ENCODE measurements around the gene COX4I1. TPM values are rescaled to one million over a fixed set of nuclear protein-coding genes. Genes with fewer than 3 reads are reported as not detected.
A peak's percentile ranks its signal among the peaks of the same experiment; 100 is the strongest.

COX4I1 gene
- total RNA-seq, 1 donor from 2014 or later: 419 TPM

DNA sequence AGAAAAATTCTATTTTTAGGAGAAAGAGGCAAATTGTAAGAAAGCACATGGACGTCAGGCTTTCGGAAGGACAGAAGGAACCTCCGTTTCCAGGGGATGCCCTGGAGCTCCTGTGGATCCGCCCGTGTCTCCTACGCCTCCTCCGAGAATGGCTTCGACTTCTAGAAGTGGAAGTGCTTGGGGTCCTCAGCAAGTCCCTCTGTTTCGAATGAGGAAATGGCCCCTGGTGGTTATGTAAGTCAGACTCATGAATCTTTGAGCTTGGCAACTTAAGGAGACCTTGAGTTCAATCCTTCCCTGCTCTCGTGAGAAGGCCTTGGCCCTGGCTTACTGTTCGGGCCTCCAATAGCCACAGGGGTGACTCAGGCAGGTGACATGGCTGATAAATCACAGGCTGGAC lies 38.9 kb downstream of the COX4I1 start:
- DNase-seq (ENCODE audit: low spot score): no peak

DNA sequence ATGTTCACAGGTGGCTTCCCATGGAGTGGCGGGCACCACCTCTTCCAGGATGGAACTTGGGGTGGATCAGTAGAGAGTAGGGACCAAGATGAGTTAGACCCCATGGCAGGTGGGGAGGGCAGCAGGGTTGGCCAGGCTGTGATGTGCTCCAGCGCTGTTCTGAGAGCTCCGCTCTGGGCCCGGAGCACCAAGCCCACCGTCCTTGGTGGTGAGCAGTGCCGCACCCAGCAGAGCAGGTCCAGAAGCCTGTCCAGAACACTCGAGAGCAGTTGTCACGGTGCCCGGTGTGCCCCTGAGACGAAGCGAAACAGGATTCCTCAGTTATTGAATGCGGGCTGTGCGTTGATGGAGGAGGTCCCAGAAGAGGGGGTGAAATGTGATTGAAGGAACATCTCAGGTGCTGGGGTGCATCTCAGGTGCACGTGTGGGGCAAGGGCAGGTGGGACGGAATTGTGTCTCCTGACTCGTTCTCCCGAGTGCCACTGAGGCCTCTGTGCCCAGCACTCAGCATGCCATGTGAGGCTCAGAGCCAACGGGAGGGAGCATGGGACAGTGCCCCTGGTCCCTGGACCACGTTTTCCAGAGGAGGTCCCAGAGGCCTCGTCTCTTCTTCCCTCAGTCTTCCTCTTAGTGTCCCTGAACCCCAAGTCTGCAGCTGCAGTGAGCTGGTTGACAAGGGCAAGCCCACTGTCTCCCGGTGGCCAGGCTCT lies 39.5 kb downstream of the COX4I1 start:
- DNase-seq (ENCODE audit: low spot score): no peak

DNA sequence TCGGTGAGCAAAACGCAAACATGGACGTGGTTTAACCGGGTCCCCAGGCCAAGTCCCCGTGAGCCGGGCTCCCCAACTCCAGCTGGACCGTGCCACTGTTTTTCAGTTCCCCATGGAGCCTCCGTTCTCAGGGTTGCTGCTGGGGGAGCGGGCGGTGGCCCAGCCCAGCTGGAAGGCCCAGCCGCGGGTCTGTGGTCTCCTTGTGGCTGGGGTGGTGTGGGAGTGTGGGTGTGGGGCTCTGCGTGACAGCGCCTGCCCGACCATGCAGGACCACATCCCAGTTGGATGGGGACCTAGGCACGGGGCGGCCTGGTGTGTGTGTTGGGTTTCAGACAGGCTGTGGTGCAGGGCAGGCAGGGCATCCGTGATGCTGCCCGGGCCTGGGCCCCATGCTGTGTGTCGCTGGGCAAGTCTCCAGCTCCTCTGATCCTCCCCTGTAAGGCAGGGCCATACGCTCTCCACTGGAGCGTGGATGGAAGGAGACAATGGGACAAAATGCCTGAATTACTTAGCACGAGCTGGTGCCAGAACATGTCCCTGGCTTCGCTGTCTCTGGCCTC lies 40.3 kb downstream of the COX4I1 start:
- no peak for DNase-seq (ENCODE audit: low spot score)

DNA sequence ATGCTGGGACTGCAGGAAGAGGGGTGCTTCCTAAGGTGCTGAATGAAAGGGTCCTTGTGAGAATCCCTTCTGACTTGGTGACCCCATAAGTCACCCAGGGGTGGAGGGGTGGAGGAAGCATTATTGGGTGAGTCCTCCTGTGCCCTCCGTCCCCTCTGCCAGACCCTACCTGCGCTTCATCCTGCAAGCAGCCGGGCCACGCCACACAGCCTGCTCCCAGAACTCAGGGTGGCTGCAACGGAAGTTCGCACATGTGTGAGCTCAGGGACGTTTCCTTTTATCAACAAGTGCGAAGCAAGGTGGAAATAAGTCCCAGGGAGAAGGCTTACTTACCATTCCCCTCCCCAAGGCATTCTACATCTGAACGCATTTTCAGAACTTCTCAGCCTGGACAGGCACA lies 40.9 kb downstream of the COX4I1 start:
- no peak for DNase-seq (ENCODE audit: low spot score)

DNA sequence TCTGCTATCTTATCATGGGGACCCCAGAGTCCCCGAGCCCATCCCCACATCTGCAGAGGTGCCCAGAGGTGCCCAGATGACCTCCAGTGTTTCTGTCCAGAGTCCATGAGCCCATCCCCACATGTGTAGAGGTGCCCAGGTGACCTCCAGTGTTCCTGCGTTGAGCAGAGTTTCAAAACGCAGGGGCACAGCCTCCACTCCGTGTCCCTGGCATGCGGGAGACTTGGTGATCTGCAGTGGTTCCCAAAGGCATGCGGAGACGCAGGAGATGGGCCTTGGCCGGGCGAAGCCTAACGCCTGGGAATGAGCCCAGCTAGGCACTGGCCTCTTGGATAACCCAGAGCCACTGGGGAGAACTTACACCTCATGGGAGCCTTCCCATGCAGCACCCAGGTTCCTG lies 41.3 kb downstream of the COX4I1 start:
- DNase-seq (ENCODE audit: low spot score): peak; percentile 83

GRCh38 chr16:85842435-85842834 lies 42.9 kb downstream of the COX4I1 start:
- DNase-seq (ENCODE audit: low spot score): peak; percentile 76

DNA sequence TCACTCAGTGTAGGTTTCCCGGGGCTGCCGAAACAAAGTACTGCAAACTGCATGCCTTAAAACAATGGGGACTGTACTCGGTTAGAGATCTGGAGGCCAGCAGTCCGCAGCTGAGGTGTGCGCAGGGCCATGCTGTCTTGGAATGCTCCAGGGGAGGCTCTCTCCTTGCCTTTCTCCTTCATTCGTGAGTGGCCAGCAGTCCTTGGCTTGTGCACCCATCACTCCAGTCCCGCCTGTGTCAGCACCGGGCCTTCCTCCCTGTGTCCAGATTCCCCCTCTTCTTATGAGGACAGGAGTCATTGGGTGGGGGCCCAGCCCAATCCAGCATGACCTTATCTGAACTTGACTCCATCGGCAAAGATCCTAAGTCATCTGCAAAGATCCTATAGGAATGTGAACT lies 43.4 kb downstream of the COX4I1 start:
- peak; percentile 75 for DNase-seq (ENCODE audit: low spot score)

DNA sequence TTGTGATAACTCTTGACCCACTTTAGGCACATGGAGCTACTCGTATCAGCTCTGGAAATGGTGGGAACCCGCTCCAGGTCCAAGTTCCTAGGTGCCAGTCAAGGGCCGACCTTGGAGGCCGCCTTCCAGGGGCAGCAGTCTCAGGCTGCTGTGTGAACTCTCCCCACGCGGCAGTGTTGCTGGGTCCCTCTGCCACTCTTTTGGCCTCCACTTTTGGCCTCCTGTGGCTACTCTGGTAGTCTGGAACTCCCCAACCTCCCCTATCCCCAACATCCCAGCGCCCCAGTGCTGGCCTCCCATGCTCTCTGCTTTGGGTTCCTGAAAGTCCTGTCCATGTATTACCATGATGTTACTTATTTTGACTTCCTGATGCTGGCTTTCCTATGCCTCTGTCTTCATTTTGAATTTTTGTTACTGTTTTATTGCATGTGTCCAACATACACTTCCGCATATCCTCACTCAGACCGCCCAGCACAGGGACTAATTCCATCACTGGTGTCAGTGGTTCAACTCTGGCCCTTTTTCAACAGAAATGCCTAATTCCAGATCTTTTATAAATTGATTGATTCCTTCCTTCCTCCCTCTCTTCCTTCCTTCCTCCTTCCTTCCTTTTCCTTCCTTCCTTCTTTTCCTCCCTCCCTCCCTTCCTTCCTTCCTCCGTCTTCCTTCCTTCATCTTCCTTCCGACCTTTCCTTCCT lies 44.1 kb downstream of the COX4I1 start:
- DNase-seq (ENCODE audit: low spot score): peak; percentile 79

DNA sequence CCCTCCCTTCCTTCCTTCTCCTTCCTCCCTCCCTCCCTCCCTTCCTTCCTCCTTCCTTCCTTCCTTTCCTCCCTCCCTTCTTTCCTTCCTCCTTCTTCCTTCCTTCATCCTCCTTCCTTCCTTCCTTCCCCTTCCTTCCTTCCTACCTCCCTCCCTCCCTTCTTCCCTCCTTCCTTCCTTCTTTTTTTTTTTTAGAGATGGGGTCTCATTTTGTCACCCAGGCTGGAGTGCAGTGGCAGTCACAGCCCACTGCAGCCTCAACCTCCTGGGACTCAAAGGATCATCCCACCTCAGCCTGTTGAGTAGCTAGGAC lies 44.6 kb downstream of the COX4I1 start:
- no peak for DNase-seq (ENCODE audit: low spot score)

GRCh38 chr16:85844786-85845185 lies 45.3 kb downstream of the COX4I1 start:
- DNase-seq (ENCODE audit: low spot score): no peak

- DNase-seq (ENCODE audit: low spot score): peak; percentile 79
These were observed 45.8 kb downstream of the COX4I1 start for GRCh38 chr16:85845266-85845665.

DNA sequence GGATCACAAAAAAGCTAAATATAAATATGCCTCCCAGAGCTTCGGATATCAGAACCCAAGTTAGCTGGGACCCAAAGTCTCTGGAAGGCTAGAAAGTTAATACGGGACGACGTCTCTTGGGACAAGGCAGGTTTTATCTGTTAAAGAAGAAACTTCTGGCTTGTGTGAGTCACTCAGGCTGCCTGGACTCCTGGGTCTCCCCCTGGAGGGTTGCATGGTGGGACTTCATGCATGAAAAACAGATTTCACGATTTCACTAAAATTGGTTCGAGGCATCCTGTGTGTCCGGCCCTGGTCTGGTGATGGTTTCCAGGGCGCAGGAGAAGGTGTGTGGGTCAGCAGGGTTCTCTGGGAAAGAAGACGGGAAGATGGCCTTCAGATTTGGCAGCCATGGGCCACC lies 47.0 kb downstream of the COX4I1 start:
- DNase-seq (ENCODE audit: low spot score): peak; percentile 78

DNA sequence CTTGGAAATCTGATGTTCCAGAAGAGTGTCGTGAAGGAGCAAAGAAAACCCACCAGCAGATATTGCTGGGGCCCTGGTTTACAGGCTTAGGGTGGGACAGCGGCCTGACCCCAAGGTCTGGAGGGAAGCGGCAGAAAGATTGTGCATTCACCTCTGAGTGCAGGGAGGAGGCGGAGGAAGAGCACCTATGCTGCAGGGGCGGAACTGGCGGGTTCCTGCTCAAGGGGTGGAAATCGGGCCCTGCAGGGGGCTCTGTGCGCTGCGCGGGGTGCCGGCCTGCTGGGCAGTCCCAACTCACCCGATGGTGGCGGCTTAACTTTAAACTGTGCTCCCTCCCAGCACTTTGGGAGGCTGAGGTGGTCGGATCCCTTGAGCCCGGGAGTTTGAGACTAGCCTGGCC lies 47.5 kb downstream of the COX4I1 start:
- no peak for DNase-seq (ENCODE audit: low spot score)

DNA sequence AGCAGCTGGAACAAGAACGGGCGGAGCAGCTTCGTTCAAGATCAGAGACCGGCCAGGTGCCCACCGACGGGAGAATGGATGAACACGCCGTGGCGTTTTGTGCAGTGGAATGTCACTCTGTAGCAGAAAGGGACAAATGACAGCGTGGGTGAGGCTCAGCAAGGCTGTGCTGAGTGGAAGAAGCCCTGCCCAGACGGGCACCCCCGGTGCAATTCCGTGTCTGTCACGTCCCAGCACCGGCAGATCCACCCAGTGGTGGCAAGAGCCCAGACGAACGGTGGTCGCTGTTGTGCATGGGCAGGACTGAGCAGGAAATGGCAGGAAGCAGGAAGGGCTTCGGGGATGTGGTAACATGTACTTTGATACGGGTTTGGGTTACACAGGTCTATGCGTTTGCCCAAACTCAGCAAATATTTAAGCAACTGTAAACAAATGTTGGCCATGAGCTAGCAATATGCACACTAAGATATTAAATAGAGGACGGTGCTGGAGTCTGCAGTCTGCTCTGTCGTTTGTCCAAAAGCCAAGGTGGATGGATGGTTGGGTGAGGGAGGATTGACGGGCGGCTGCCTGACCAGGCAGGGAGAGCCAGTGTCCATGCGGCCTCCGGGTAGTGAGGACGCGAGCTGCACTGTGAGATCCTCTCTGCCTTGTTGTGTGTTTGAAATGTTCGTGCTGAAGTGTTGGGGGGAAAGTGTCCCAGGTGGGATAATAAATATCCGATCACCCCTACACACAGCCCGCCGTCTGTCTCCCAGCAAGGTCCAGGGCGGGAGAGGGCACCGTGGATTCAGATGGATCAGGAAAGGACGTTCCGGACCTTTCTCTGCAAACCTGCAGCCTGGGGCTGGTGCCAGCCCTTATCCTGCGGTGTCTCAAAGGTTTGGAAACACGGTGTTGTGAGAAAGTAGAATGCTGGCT lies 48.4 kb downstream of the COX4I1 start:
- no peak for DNase-seq (ENCODE audit: low spot score)

GRCh38 chr16:85848986-85849385 lies 49.5 kb downstream of the COX4I1 start:
- no peak for DNase-seq (ENCODE audit: low spot score)

DNA sequence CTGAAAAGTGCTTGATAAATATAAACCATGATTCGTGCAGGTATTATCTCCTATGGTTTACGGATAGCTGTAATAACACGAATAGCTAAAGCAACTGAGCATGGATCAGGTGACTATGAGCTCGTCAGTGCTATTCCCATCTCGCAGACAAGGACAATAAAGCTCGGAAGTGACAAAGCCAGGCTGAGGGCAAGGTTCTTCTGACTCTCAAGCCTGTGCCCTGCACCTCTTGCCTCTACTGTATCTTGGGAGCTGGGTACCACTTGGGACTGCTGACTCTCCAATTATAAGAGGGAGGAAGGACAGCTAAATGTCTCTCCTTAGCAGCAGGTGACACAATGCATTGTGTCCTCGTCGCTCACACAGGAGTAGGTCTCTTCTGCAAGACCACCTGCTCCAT lies 49.9 kb downstream of the COX4I1 start:
- DNase-seq (ENCODE audit: low spot score): no peak

GRCh38 chr16:85850344-85850880 lies 50.9 kb downstream of the COX4I1 start:
- no peak for DNase-seq (ENCODE audit: low spot score)

GRCh38 chr16:85851034-85851785 lies 51.7 kb downstream of the COX4I1 start:
- DNase-seq (ENCODE audit: low spot score): peak; percentile 55

DNA sequence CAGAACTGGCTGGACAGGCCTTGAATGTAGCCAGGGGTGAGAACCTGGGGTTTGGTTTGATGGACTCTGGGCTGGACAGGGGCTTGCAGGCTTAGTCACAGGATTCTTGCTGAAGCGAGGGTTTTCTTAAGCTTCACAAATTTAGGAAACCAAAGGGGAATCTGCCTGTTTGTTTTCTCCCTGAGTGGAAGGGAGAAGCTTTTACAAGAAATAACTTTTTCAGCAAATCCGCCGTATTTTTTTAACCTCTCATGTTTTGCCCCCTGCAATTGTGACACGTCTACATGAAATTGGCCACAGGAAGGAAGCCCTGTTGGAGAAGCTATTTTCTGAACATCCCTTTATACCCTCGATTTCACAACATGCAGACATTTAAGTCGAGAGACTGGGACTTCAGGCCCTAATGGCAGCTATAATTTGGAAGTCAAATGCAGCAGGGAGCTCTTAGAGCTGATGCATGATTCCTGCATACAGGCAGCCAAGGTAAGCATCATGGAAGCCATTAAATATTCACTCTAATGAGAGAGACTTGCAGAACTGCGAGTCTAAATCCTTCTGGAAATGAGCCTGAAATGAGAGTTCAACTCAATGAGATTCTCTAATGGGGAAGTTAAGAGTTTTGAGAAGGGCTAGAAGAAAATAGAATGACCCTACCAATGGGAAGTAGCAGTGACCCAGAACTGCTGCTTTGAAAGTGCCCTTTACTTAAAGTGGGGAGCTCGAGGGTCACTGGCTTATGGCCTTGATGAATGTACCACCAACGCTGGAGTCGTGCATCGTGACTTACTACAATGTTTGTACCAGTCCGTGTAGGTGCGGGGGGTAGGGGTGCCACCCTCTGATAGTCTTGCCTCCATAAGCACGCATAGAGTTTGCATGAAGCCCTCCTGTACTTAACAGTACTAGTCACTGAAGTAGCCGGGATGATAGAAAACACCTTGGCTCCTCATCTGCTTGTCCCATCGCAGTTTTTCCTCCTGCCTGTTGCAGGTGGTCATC lies 54.4 kb downstream of the COX4I1 start:
- peak; percentile 67 for DNase-seq (ENCODE audit: low spot score)

Measured in mesenteric fat pad (tissue), 1 donor.